Panc1 (cell line): Measurements from ENCODE around the gene MTMR2.

Experiments used
- POLR2AphosphoS5 ChIP-seq: IDR thresholded peaks from 2 replicates; pipeline ENCODE4 v1.6.1; 2012; ENCODE audit warnings: mild to moderate bottlenecking, low read depth, low read length, moderate library complexity
- SIN3A ChIP-seq: IDR thresholded peaks from 2 replicates; pipeline ENCODE4 v1.6.1; 2012; ENCODE audit warnings: low read depth, mild to moderate bottlenecking, low read length, moderate library complexity, borderline replicate concordance; ENCODE audit not compliant: insufficient read depth
- TCF7L2 ChIP-seq: IDR thresholded peaks from 2 replicates; pipeline ENCODE4 v1.6.1; 2011; ENCODE audit warnings: mild to moderate bottlenecking, low read depth, low read length, inconsistent platforms
- TF ChIP-seq, protein P1 (sequence below): fragments of 450-650 bp; IDR thresholded peaks from 2 replicates; pipeline ENCODE4 v1.5.1; 2017; ENCODE audit warnings: mild to moderate bottlenecking

GRCh38 chr11:95803973-95804372, 119.9 kb downstream of the MTMR2 start:
- TF ChIP-seq, protein P1, sequence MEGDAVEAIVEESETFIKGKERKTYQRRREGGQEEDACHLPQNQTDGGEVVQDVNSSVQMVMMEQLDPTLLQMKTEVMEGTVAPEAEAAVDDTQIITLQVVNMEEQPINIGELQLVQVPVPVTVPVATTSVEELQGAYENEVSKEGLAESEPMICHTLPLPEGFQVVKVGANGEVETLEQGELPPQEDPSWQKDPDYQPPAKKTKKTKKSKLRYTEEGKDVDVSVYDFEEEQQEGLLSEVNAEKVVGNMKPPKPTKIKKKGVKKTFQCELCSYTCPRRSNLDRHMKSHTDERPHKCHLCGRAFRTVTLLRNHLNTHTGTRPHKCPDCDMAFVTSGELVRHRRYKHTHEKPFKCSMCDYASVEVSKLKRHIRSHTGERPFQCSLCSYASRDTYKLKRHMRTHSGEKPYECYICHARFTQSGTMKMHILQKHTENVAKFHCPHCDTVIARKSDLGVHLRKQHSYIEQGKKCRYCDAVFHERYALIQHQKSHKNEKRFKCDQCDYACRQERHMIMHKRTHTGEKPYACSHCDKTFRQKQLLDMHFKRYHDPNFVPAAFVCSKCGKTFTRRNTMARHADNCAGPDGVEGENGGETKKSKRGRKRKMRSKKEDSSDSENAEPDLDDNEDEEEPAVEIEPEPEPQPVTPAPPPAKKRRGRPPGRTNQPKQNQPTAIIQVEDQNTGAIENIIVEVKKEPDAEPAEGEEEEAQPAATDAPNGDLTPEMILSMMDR: no peak
- TF ChIP-seq POLR2AphosphoS5: no peak
- TF ChIP-seq TCF7L2: no peak
- no peak for TF ChIP-seq SIN3A
